HG03378 (cell line): ENCODE data around the gene ST7.

Experiments
- ATAC-seq: cut with Tn5 transposase; IDR thresholded peaks from one replicate; pipeline ENCODE4 v1.9.1; 2021; ENCODE audit warnings: mild to moderate bottlenecking, moderate library complexity; ENCODE audit not compliant: unreplicated experiment

ST7 gene

DNA sequence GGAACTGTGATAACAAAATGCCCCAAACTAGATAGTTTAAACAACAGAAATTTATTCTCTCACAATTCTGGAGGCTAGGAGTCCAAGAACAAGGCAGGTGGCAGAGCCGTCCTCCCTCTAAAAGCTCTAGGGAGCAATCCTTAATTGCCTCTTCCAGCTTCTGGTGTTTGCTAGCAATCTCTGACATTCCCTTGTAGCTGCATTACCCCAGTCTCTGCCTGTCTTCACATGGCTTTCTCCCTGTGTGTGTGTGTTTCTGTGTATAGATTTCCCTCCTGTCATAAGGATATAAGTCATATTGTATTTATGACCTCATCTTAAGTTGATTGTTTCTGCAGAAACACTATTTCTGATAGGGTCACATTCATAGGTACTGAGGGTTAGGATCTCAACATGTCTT is 192.0 kb downstream of the ST7 start:
- no peak for ATAC-seq

GRCh38 chr7:117146059-117146458 is 192.8 kb downstream of the ST7 start:
- ATAC-seq = no peak

- ATAC-seq = no peak
These were observed 193.2 kb downstream of the ST7 start for GRCh38 chr7:117146511-117146910.

DNA sequence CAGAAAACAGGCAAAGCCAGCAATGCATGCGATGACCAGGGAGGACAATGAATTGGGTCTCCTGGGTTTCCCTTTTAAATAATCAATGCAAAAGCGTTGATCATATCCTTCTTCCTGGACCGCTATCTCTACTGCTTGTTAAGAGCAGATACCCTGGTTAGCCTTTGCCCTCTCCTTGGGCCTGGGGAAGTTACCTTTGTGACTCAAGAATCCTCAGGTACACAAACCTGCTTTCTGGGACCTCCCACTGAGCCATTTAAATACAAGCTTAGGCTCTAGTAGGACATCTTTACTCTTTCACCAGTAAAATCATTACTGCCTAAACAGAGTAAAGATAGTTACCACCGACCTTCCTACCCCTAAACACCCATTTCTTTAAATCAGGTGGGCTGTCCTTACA is 195.7 kb downstream of the ST7 start:
- no peak for ATAC-seq

DNA sequence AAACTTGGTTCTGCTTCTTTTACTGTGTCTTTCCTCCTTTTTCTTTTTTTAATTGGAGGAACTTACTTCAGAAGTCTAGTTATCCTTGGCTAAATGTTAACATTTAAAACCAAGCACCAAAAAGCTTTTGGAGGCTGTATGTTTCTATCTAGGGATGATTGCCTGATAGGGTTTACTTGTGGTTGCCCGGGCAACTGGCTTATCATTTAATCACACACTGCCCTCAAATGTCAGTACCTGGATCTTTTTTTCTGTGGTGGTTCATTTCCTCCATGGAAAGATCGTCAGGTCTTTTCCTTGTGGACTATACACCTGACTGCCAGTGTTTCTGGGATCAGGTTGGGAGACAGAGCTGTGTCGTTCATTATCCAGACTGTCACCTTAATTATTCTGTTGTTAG is 196.4 kb downstream of the ST7 start:
- ATAC-seq = no peak

GRCh38 chr7:117152213-117153007 is 199.1 kb downstream of the ST7 start:
- no peak for ATAC-seq

GRCh38 chr7:117153016-117153545 is 199.8 kb downstream of the ST7 start:
- no peak for ATAC-seq

DNA sequence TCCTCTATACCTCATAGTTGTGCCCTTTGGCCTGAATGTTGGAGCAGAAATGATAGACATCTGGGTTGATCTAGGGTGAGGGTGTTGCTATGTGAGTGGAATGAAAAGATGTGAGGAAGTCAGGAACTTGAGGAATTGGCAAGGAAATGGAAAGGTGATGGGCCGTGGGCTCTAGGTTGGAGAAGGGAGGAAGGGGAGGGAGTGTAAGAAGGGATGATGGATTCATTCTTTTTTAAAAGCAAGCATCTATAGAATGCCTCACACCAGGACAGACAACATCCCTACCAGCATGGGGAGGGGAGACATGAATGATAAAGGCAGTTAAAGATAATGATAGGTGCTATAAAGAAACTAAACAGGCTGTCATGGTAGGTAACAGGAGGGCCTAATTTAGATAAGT is 201.4 kb downstream of the ST7 start:
- no peak for ATAC-seq

DNA sequence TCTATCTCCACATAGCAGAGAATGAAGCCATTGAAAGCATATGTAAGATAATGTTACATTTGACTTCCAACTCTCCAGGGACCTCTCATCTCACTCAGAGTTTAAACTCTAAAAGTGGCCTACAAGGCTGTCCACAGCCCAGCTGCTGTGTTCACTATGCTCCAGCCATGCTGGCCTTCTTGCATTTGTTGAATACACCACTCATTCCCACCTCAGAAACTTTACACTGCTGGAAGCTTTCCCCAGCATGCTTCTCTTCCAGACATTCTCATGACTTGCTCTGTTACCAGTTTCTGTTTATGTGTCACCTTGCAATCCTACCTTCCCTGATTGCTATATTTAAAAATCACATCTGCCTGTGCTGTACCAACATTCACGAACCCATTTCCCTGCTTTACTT is 202.4 kb downstream of the ST7 start:
- ATAC-seq = no peak

GRCh38 chr7:117157241-117158209 is 204.2 kb downstream of the ST7 start:
- no peak for ATAC-seq

GRCh38 chr7:117158941-117159697 is 205.8 kb downstream of the ST7 start:
- ATAC-seq = no peak

GRCh38 chr7:117163101-117163500 is 209.8 kb downstream of the ST7 start:
- ATAC-seq = no peak

DNA sequence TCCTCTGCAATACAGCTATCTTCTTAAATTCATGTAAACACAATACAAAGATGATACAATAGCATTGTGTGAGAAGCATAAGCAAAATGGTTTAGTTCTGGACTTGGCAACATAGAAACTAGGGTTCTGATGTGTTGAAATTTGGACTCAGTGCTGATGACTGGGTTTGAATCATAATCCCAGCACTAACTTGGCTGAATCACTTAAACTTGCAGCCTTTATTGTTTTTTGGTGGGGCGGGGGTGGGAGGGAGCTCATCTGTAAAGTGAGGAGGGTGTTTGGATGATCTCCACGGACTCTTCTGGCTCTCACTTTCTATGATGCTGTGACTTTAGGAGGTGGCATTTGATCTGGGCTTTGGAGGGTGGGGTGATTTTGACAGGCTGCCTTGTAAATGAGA is 211.3 kb downstream of the ST7 start:
- ATAC-seq = no peak

DNA sequence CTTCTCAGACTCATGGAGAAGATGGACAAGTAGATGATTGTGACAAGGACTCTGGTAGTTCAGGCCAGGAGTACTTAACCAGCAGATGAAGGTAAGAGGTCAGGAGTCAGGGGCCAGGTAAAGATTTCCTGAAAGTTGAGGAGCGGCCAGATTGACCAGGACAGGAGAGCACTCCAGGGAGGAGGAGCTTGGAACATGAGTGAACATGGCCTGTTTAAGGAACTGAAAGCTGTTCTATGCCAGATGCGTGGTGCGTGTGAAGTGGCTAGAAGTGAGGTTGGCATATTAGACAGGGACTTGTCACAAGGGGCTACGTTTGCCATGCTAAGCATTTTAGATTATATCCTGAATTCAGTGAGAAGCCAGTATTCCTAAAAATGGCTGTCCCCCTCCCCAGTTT is 212.4 kb downstream of the ST7 start:
- ATAC-seq = peak; percentile 76

GRCh38 chr7:117169907-117170306 is 216.6 kb downstream of the ST7 start:
- ATAC-seq = no peak

DNA sequence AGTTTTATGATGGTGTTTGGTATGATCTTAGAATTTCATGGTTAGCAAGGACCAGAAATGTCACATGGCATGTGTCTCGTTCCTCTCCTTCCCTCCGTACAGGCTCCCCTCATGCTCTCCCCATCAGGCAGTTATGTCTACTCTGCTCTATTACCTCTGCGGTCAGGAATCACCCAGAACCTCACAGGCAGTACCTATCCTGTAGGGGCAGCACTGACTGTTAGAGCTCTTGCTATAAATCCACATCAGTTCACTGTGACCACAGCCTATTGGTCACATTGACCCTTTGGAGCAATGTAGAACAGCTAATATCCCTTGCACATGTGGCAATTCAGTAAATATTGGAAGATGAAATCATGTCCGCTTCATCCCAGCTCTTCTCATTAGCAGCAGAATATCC is 217.8 kb downstream of the ST7 start:
- ATAC-seq = no peak

DNA sequence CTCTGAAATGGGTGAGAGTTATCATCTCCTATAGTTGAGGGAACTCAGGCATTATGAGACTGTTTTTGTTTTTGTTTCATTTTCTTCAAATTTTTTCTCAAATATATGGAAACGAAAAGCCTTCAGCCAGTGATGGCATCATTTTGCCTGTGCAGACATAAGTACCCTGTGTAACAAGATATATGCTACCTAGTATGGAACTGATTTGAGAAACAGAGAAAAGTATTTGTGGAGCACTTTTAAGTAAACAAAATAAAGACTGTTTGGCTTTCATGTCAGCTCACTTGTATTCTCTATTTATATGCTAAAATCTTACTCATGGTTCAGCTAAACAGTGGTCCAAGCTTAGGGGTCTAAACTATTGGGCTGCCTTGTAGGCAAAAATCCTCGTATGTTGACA is 219.0 kb downstream of the ST7 start:
- no peak for ATAC-seq

- no peak for ATAC-seq
These were observed 219.9 kb downstream of the ST7 start for GRCh38 chr7:117173035-117173770.

DNA sequence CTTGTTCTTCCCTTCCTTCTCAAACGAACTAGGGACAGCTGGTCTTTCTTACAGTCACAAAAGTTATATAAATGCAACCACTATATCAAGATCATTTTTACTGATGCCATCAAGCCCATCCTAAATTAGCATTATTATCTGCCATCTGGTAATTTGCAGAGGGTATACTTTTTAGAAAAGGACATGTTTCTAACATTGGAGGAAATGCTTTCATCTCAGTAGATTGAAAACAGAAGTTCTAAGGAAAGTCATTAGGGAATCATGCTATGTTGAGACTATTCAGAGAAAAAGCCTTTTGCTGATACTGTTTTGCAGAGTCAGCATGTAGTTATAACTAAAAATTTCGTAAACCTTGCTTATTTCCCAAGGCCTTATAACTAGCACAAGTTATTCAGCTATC is 222.9 kb downstream of the ST7 start:
- no peak for ATAC-seq

DNA sequence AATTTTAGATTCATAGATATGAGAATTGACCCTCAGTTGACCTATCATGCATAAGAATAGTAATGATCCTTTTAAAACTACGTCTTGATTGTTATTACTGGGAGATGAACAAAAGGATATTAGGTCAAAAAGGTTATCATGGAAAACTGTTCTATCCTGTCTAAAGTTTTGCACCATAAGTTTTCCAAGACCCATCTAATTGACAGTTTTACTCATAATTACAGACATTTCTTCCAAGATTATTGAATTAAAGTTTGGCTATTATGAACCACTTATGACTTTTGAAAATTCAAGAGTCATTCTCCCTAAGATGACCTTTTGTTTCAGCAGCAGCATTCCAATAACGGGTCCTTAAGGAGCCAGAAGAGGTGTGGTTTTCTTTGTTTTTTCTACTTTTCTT is 225.3 kb downstream of the ST7 start:
- ATAC-seq = no peak
